ENCODE measurements around the gene CLSTN1. TPM values are rescaled to one million over a fixed set of nuclear protein-coding genes. Genes with fewer than 3 reads are reported as not detected.

CLSTN1 gene
- total and polyA plus RNA-seq, 2 of the 8 experiments (the other 6 are each of a cell fraction or from before 2014, with no cell fraction given): 34.2 to 97.4 TPM

- FAIRE-seq (no peak), DNase-seq (ENCODE audit: low read depth in 1 of 2, low spot score in 2 of 2) (no peak)
- Histone ChIP-seq H3K4ac (replicated peaks; ENCODE audit: insufficient read length, low read depth, low read length) (no peak overlapping the region), H3K4me1 (replicated peaks in 1 of 4; ENCODE audit: control insufficient read depth in 3 of 4, insufficient read depth in 4 of 4, low read length in 3 of 4) (peaks cover 0 to 28% (median 20%) of the 10 kb centered on the region in 4 experiments; a peak in 6 of 7 replicates), H2BK120ac (replicated peaks; ENCODE audit: low read depth, low read length) (no peak overlapping the region), H3K23ac (ENCODE audit: insufficient read length) (no peak overlapping the region), H2BK12ac (ENCODE audit: low read depth, low read length) (no peak overlapping the region), H2BK5ac (ENCODE audit: low read depth, low read length) (no peak overlapping the region; the same call in 1 of the 2 replicates), H3K36me3 (ENCODE audit: control insufficient read depth in 2 of 4, insufficient read depth in 4 of 4, low read length in 3 of 4) (no peaks in the 10 kb centered on the region), H3K23me2 (ENCODE audit: low read depth, low read length) (no peaks in the 10 kb centered on the region; the same call in 1 of the 2 replicates), H3K9ac (replicated peaks in 1 of 4; ENCODE audit: extremely low read depth in 1 of 4, low read depth in 3 of 4, low read length in 3 of 4) (no peak overlapping the region), H2BK15ac (ENCODE audit: low read length) (no peak overlapping the region; the same call in 1 of the 2 replicates), H4K20me1 (replicated peaks in 1 of 2; ENCODE audit: control insufficient read depth in 1 of 2, insufficient read depth in 2 of 2, low read length in 2 of 2) (peaks cover 0 to 3% of the 10 kb centered on the region in 2 experiments), H3K9me3 (ENCODE audit: insufficient read depth in 2 of 2, low read depth in 1 of 2, low read length in 1 of 2) (no peaks in the 10 kb centered on the region), H3K56ac (replicated peaks; ENCODE audit: insufficient read length, low read depth, low read length) (no peak overlapping the region), H3K27ac (ENCODE audit: low read depth, low read length) (no peak overlapping the region), H4K8ac (ENCODE audit: extremely low read depth, insufficient read depth, low read length) (no peak overlapping the region), H2AK5ac (ENCODE audit: low read depth, low read length) (no peak overlapping the region), H3K18ac (ENCODE audit: extremely low read depth, low read length) (0 out of 2 replicates have a peak overlapping the region, but pooled peaks have one; percentile 4), H3K27me3 (replicated peaks in 1 of 4; ENCODE audit: control insufficient read depth in 3 of 4, extremely low read depth in 1 of 4, insufficient read depth in 3 of 4, low read length in 3 of 4) (no peaks in the 10 kb centered on the region), H3K14ac (ENCODE audit: insufficient read length) (no peak overlapping the region), H3K4me2 (ENCODE audit: insufficient read depth in 1 of 2, low read depth in 2 of 2, low read length in 2 of 2) (peak overlapping the region; percentile 22 to 38; a peak in 2 of 4 replicates), H2AFZ (ENCODE audit: low read length) (no peak overlapping the region), H4K91ac (replicated peaks; ENCODE audit: insufficient read length, low read length) (no peak overlapping the region), H2BK20ac (ENCODE audit: low read length) (no peak overlapping the region), H3K4me3 (ENCODE audit: extremely low read depth in 1 of 4, insufficient read depth in 2 of 4, low read depth in 3 of 4, low read length in 4 of 4) (no peak overlapping the region), H4K5ac (ENCODE audit: insufficient read length, low read depth, low read length) (no peak overlapping the region), H3K79me1 (ENCODE audit: low read depth, low read length) (no peaks in the 10 kb centered on the region), H3K79me2 (ENCODE audit: control insufficient read depth in 1 of 2, insufficient read depth in 2 of 2, low read length in 2 of 2) (no peaks in the 10 kb centered on the region)
- ChIA-PET POLR2A (ENCODE audit: partially characterized antibody) (interaction anchor here (0.6 to 1.3 kb wide), 3 partner anchors 9 to 18 kb away, joined by 3 read pairs; no protein-coding TSS in a partner anchor), CTCF (ENCODE audit: partially characterized antibody) (interaction anchor here (0.7 to 8.0 kb wide), 6 partner anchors 13 to 121 kb away, joined by 3 to 63 read pairs (median 6); no protein-coding TSS in a partner anchor)
- 57% methylated on average over 17 of the region's 17 CpGs; no CpG with 5 or more reads in 1 of the 2 experiments for WGBS, 2 experiments (ENCODE audit: extremely low coverage in 1 of 2, insufficient coverage in 1 of 2, insufficient read length in 1 of 2, insufficient replicate concordance in 2 of 2, low coverage in 1 of 2, low lambda C conversion rate in 2 of 2, missing lambda C conversion rate in 1 of 2)
- TF ChIP-seq GABPA (IDR thresholded peaks at IDR 0.05; ENCODE audit: borderline replicate concordance, insufficient read depth, low read length): peak; percentile 13; the same call in 1 of the 2 replicates
- no peak for TF ChIP-seq CHD2 (IDR thresholded peaks at IDR 0.05; ENCODE audit: low read length)
Measured at GRCh38 chr1:9846611-9847171, 22.9 kb upstream of the CLSTN1 start.

All from H1 (cell line).